OCI-LY7 (cell line): ENCODE results near the gene SHC1. TPM values are rescaled to one million over a fixed set of nuclear protein-coding genes. Genes with fewer than 3 reads are reported as not detected.

Experiments
- BruUV-seq: library from RNA; stranded (reverse); fragments of 400-500 nt; replicated peaks from 2 replicates; lab custom pipeline; 2021; lab: Mats Ljungman, UMichigan
- CTCF ChIA-PET: fragments of 300-600 bp; sonication (Branson Sonifier 250); formaldehyde crosslinking; loops from one replicate; lab custom pipeline; 2022; ENCODE audit warnings: antibody characterized with exemption; ENCODE audit not compliant: unreplicated experiment; lab: Charles Lee
- POLR2A ChIA-PET: fragments of 300-600 bp; sonication (Branson Sonifier 250); formaldehyde crosslinking; loops from one replicate; lab custom pipeline; 2022; ENCODE audit warnings: antibody characterized with exemption; lab: Charles Lee
- DNase-seq: peaks from one replicate; pipeline ENCODE4 v3.0.0-alpha.2; 2015; ENCODE audit warnings: low spot score
- H2AFZ ChIP-seq: fragments of 200-600 bp; sonication (generic), shearing (Covaris generic); 2 replicates; pipeline ENCODE4 v1.6.1; 2014; ENCODE audit warnings: mild to moderate bottlenecking, antibody characterized with exemption, low read length, moderate library complexity
- H3K27ac ChIP-seq: fragments of 200-600 bp; sonication (generic); 2 replicates; pipeline ENCODE4 v1.5.1; 2014; ENCODE audit warnings: mixed run types, low read depth, mild to moderate bottlenecking, moderate library complexity, low read length, inconsistent platforms; ENCODE audit not compliant: poor library complexity, severe bottlenecking
- H3K36me3 ChIP-seq: fragments of 200-600 bp; sonication (generic); 2 replicates; pipeline ENCODE4 v1.6.1; 2014; ENCODE audit warnings: mild to moderate bottlenecking, antibody characterized with exemption, low read length, moderate library complexity, mixed read lengths; ENCODE audit not compliant: insufficient read depth
- H3K4me1 ChIP-seq: fragments of 200-600 bp; sonication (generic); 2 replicates; pipeline ENCODE4 v1.5.1; 2014; ENCODE audit warnings: mild to moderate bottlenecking, low read length; ENCODE audit not compliant: insufficient read depth, poor library complexity, severe bottlenecking
- H3K4me2 ChIP-seq: fragments of 200-600 bp; sonication (generic); 2 replicates; pipeline ENCODE4 v1.6.1; 2014; ENCODE audit warnings: mild to moderate bottlenecking, low read length
- H3K4me3 ChIP-seq: fragments of 200-600 bp; sonication (generic); 2 replicates; pipeline ENCODE4 v1.5.1; 2014; ENCODE audit warnings: mild to moderate bottlenecking, low read depth, low read length; ENCODE audit not compliant: poor library complexity, severe bottlenecking
- H3K79me2 ChIP-seq: fragments of 200-600 bp; sonication (generic); 2 replicates; pipeline ENCODE4 v1.6.1; 2016; ENCODE audit warnings: low read depth, mild to moderate bottlenecking, low read length, moderate library complexity, mixed read lengths; ENCODE audit not compliant: insufficient read depth
- H3K9me2 ChIP-seq: fragments of 200-600 bp; sonication (generic); 2 replicates; pipeline ENCODE4 v1.6.1; 2016; ENCODE audit warnings: mild to moderate bottlenecking, low read length, mixed read lengths; ENCODE audit not compliant: insufficient read depth
- H3K9me3 ChIP-seq: fragments of 200-600 bp; sonication (generic); 2 replicates; pipeline ENCODE4 v1.6.1; 2014; ENCODE audit warnings: mild to moderate bottlenecking, mixed run types, low read length, mixed read lengths
- H4K20me1 ChIP-seq: fragments of 200-600 bp; sonication (generic); 2 replicates; pipeline ENCODE4 v1.6.1; 2014; ENCODE audit warnings: mild to moderate bottlenecking, antibody characterized with exemption, low read length, moderate library complexity, mixed read lengths; ENCODE audit not compliant: insufficient read depth
- EZH2phosphoT487 ChIP-seq: fragments of 200-600 bp; sonication (generic); IDR thresholded peaks from 2 replicates; pipeline ENCODE4 v1.6.1; 2018; ENCODE audit warnings: low read depth, borderline replicate concordance, mild to moderate bottlenecking, mixed run types, antibody characterized with exemption, low read length, moderate library complexity, mixed read lengths
- intact Hi-C: fragments of 100-400 bp; cut with micrococcal nuclease; formaldehyde crosslinking; loops from one replicate; pipeline ENCODE4 v1.10.0; 2022; ENCODE audit not compliant: unreplicated experiment
- total RNA-seq, 2 experiments: library from RNA; depleted of rRNA in 1 of 2; stranded (reverse); fragments of >200 nt in 1 of 2; shearing (Covaris generic) in 1 of 2; gene quantifications; 2 replicates each; pipeline ENCODE4 v1.2.3, GENCODE V29; 2014 to 2022
- TF ChIP-seq, protein P1 (sequence below): fragments of 200-600 bp; sonication (generic); conservative IDR thresholded peaks from 2 replicates; pipeline ENCODE4 v1.5.1; 2014; ENCODE audit warnings: mild to moderate bottlenecking, antibody characterized with exemption, low read length, moderate library complexity, mixed read lengths

Gene SHC1
- total RNA-seq, 2 experiments from 2014 or later, result 37.6 to 77.4 TPM

DNA sequence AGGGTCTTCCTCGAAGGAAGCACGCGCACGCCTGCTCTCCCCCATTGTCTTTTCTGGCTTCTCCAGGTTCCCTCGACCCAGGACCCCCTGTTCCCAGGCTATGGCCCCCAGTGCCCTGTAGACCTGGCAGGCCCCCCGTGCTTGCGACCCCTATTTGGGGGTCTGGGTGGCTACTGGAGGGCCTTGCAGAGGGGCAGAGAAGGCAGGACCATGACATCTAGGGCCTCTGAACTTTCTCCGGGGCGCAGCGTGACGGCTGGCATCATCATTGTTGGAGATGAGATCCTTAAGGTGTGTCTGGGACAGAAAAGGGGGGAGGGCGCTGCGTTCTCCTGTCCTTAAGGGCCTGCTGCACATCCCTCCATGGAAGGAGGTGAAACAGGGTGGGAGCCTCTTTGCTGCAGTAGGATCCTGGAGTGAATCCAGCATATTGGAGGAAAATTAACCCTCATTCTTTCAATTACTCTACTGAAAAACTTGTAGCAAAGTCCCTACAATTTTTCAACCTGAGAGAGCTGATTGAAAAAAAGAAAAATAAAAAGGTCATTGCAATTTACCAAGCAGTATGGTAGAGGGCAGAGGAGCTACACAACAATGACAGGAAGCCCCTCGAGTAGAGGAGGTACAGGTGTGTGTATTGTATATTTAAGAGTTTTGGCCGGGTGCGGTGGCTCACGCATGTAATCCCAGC lies 13.4 kb upstream of the SHC1 start:
- no peaks in the 10 kb centered on the region for H4K20me1 ChIP-seq
- H2AFZ ChIP-seq, result no peak overlapping the region; the same call in 1 of the 2 replicates
- H3K27ac ChIP-seq, result peak overlapping the region; percentile 65
- no TSS peak for BruUV-seq
- peak overlapping the region; percentile 77 for H3K4me3 ChIP-seq
- POLR2A ChIA-PET, result interaction anchor here (0.6 to 3.2 kb wide), 12 partner anchors 10 to 138 kb away, joined by 3 to 16 read pairs (median 4); partner anchors contain the start of gene PYGO2
- intact Hi-C loops, result loop anchor here (1.0 to 5.0 kb wide), 4 partner anchors 9 to 78 kb away; partner anchors contain the start of gene EFNA4
- TF ChIP-seq, protein P1, sequence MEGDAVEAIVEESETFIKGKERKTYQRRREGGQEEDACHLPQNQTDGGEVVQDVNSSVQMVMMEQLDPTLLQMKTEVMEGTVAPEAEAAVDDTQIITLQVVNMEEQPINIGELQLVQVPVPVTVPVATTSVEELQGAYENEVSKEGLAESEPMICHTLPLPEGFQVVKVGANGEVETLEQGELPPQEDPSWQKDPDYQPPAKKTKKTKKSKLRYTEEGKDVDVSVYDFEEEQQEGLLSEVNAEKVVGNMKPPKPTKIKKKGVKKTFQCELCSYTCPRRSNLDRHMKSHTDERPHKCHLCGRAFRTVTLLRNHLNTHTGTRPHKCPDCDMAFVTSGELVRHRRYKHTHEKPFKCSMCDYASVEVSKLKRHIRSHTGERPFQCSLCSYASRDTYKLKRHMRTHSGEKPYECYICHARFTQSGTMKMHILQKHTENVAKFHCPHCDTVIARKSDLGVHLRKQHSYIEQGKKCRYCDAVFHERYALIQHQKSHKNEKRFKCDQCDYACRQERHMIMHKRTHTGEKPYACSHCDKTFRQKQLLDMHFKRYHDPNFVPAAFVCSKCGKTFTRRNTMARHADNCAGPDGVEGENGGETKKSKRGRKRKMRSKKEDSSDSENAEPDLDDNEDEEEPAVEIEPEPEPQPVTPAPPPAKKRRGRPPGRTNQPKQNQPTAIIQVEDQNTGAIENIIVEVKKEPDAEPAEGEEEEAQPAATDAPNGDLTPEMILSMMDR, result peak; percentile 66
- TF ChIP-seq EZH2phosphoT487, result no peak
- H3K36me3 ChIP-seq, result peaks cover 64% of the 10 kb centered on the region
- H3K9me2 ChIP-seq, result no peaks in the 10 kb centered on the region
- CTCF ChIA-PET, result interaction anchor here (0.6 to 1.3 kb wide), 4 partner anchors 28 to 78 kb away, joined by 3 to 4 read pairs (median 3); partner anchors contain the start of gene PBXIP1
- H3K9me3 ChIP-seq, result no peaks in the 10 kb centered on the region
- H3K79me2 ChIP-seq, result peaks cover 50% of the 10 kb centered on the region
- peak; percentile 66 for DNase-seq
- peaks cover 18% of the 10 kb centered on the region for H3K4me1 ChIP-seq
- peak overlapping the region; percentile 90 for H3K4me2 ChIP-seq

DNA sequence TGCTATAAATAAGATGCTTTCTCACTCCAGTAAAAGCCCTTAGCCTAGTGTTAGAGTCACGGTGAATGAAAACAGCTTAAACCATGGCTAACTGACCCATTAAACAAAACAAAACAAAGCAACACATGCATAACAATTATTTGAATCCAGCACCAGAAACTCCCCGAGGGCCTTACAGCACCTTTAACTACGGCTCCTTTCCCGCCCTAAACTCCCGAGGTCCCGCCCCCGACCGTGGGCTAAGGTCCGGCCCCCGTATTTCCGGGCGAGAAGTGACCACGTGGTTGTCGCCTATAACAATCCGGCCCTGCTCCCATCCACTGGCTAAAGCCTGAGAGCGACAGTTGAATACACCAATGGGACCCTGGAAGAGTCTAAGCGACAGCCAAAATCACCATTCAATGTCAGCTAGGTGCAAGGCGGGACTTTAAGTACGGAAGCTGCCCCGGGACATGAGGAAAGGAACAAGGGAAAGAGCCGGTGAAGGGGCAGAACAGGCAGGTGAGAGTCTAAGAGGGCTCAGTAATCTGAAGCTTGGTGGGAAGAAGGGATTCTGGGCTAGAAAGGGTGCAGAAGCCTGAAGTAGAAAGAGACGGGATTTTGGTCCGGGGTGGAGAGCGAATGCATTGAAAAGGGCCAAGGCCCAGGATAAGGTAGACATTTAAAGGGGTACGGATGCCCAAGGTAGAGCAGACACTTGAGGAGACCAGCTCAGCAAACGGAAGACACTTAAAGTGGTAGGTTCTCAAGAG lies 12.5 kb upstream of the SHC1 start, which contains the start of gene FLAD1:
Gene FLAD1 (plus strand): TSS at position 448 of the 752 bp plus-strand sequence. CDS start 351 bp downstream, outside the sequence.
- no peak for TF ChIP-seq EZH2phosphoT487
- TF ChIP-seq, protein P1, result no peak
- peak within 1 kb of the TSS; percentile 77 for H3K4me3 ChIP-seq
- H3K36me3 ChIP-seq, result peaks cover 62% of the 10 kb centered on the region
- no peaks in the 10 kb centered on the region for H4K20me1 ChIP-seq
- ChIA-PET POLR2A (interaction anchor here (0.6 to 3.2 kb wide), 13 partner anchors 11 to 139 kb away, joined by 3 to 16 read pairs (median 4); partner anchors contain the start of genes PBXIP1, PYGO2 and SHC1), CTCF (interaction anchor here (1.0 to 1.3 kb wide), 3 partner anchors 27 to 79 kb away, joined by 3 to 4 read pairs (median 3); partner anchors contain the start of gene PBXIP1)
- H3K27ac ChIP-seq, result peak within 1 kb of the TSS; percentile 80
- BruUV-seq, result no TSS peak
- no peaks in the 10 kb centered on the region for H3K9me2 ChIP-seq
- peaks cover 55% of the 10 kb centered on the region for H3K79me2 ChIP-seq
- peaks cover 21% of the 10 kb centered on the region for H3K4me1 ChIP-seq
- intact Hi-C loops, result loop anchor here (1.0 to 5.0 kb wide), 4 partner anchors 8 to 79 kb away; partner anchors contain the start of gene EFNA4
- peak within 1 kb of the TSS; percentile 70 for H2AFZ ChIP-seq
- DNase-seq, result peak; percentile 100
- peak within 1 kb of the TSS; percentile 90 for H3K4me2 ChIP-seq
- no peaks in the 10 kb centered on the region for H3K9me3 ChIP-seq
